ENCODE results near the gene ADAT2.
A peak's percentile ranks its signal among the peaks of the same experiment; 100 is the strongest.

Gene ADAT2

DNA sequence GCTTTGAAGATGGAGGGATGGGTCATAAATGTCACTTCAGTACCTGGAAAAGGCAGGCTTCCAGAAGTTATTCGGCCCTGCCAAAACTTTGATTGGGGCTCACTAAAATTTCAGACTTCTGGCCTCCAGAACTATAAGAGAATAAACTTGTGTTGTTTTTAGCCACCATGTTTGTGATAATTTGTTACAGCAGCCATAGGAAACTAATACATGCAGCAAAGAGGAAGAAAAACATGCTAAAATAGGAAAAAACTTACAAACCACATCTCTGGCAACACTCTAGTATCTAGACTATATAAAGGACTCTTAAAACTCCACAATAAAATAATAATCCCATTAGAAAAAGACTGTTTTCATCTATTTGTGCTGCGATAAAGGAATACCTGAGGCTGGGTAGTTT is 9.5 kb downstream of the ADAT2 start:
- ATAC-seq = no peak

DNA sequence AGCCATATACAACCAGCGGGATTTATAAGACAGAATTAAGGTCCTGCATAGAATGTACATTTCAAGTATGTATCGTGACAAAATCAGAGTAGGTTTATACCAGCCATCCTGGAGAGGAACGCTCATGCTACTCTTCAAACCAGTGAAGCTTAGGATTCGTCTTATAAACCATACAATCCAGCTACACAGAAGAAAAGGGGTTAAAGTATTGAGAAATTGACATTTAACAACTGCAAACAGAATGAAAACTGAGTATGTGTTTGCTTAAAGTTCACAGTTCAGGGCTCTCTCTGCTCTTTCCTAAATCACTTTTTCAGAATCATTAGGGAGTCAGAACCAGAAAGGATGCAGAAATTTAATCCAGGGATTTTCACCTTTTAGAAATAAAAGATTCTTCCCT is 17.9 kb downstream of the ADAT2 start:
- ATAC-seq = no peak

DNA sequence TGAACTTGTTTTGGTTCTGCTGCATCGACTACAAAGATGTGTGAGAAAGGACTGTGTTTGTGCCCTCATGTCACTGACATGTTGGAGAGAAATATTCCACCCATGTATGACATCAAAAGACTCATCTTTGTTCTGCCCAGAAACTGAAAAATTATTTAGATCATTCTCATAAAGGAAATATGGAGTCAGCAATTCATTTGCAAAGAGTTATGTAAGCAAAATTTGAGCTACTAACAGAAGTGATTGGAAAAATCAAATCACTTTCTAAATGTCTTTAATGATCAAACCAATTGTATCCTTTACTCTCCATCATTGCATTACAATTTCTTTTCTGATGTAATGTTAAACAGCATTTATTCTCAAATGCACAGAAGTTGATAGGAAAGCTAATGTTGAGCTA is 19.3 kb downstream of the ADAT2 start:
- no peak for ATAC-seq

DNA sequence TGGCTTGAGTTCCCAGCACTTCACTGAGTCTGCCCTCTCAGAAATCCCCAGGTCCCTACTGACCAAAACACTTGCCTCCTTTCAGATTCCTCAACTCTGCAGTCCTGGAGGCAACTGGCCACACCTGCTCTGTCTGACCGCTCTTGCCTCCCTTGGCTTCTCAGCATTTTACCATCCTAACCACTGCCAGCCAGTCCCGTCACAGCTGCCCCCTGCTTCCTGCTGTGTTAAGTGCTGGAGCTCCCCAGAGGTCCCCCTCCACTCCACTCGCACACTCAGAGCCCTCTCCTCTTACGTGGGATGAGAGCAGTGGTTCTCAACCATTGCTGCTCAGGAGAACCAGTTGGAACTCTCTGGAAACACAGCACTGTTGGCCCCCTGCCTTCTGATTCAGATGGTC is 20.5 kb downstream of the ADAT2 start:
- ATAC-seq = no peak

- peak; percentile 86 to 92 for ATAC-seq
Measured at GRCh38 chr6:143427109-143427817, 23.2 kb downstream of the ADAT2 start.

- no peak for ATAC-seq
Measured at GRCh38 chr6:143426026-143426425, 24.5 kb downstream of the ADAT2 start.

GRCh38 chr6:143419526-143419925 is 31.0 kb downstream of the ADAT2 start:
- ATAC-seq = no peak

DNA sequence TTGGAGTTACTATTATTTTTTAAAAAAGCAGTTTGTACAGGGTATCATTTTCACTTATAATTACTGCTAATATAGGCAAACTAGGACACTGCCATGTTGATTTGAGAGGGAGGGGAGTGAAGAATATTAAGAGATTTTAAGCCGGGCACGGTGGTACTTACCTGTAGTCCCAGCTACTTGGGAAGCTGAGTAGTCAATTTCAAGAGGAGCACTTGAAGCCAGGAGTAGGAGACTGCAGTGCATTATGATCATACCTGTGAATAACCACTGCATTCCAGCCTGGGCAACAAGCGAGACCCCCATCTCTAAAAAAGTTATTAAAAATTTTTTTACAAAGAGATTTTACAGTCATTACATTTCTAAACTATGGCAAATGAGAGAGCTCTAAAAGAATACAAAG is 35.7 kb downstream of the ADAT2 start:
- ATAC-seq = no peak

DNA sequence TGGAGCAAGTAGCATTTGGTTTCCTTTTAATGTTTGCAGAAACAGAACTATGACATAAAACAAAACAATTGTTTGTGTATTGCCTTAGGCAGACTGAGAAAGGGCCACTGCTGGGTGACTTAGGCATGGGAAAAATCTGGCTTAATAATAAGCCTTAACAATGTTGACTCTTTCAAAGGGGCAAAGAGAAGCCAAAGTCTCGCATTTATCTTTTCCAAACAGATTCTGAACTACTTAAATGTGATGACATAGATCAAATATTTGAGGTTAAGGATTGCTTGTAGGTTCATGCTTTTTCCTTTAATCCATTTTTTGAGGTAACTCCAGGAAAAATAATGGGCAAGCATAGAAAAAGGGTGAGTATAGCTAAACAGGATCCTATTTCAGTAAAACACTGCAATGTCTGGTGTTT is 39.6 kb downstream of the ADAT2 start:
- ATAC-seq = no peak

- ATAC-seq = no peak
Measured at GRCh38 chr6:143408787-143409162, 41.7 kb downstream of the ADAT2 start.

DNA sequence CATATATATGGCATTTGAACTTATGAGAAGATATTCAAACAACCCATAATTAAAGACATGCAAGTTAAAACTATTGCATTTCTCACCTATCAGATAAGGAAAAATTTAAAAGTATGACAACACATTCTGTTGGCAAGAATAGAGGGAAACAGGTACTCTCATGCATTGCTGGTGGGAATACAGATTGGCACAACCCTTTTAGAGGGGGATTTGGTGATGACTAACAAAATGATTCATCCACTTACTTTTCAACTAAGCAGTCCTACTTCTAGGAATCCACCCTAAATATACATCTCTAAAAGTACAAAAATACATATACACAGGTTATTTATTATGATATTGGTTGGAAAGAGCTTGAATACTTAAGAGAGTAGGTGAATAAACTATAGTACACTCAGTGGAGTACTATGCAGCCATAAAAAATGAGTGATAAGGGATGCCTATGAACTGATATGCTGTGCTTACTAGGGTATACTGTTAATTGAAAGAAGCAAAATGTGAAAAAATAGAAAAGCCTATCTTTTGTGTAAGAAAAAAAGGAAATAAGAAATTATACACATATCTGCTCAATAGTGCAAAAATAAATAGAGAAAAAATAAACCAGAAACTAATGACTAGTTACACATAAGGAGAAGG is 42.2 kb downstream of the ADAT2 start:
- no peak for ATAC-seq

GRCh38 chr6:143406673-143407072 is 43.8 kb downstream of the ADAT2 start:
- no peak for ATAC-seq

DNA sequence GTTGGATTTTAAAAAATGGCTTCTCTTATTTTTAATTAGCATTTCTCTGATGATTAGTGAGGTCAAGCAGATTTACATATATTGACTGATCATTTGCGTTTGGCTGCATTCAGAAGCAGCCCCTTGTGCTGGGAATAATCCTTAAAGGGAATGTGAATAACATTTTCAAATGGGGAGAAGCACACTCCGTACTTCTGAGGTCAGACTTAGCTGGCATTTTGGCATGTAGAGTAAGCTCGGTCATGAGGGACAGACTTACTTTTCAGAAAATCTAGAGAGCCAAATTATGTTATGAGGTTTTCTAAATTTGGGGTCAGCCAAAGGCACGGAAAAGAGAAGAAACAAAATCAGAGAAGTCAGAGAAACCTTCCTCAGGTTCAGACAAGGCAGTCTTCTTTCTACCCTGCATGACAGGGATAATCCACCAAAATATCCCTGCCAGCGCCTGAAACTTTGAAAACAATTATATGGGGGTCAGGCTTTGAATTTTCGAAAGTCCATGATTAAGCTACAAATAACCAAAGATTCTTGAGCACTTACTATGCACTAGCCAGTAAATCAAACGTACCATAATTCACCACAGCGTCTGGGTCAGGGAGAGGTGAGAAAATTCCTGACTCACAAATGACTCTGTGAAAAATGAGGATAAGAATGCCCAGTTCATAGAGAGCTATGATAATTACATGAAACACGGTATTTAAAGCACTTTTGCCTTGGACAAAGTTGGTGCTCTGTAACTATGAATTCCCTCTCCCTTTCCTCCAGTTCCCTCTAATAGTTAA is 44.9 kb downstream of the ADAT2 start:
- ATAC-seq = no peak

DNA sequence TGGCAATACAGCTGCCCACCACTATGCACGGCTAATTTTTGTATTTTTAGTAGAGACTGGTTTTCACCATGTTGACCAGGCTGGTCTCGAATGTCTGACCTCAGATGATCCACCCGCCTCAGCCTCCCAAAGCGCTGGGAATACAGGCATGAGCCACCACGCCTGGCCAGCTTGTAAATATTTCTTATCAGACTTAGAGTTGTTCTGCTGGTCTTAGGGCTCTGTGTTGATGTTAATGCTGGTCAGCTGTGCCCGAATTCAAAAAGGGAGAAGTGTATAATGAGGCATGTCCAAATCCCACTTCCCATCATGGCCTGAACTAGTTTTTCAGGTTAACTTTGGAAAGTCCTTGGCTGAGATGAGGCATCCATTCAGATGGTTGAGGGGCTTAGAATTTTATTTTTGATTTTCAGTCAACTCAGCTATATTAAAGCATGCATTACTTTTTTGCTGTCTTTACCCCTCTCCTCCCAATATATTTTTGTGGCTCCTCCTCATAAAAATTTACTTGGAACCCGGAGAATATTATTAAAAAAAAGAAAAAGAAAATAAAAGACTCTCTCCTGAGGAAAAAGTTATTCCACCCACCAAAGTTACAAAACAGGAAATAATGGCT is 47.7 kb downstream of the ADAT2 start:
- no peak for ATAC-seq

DNA sequence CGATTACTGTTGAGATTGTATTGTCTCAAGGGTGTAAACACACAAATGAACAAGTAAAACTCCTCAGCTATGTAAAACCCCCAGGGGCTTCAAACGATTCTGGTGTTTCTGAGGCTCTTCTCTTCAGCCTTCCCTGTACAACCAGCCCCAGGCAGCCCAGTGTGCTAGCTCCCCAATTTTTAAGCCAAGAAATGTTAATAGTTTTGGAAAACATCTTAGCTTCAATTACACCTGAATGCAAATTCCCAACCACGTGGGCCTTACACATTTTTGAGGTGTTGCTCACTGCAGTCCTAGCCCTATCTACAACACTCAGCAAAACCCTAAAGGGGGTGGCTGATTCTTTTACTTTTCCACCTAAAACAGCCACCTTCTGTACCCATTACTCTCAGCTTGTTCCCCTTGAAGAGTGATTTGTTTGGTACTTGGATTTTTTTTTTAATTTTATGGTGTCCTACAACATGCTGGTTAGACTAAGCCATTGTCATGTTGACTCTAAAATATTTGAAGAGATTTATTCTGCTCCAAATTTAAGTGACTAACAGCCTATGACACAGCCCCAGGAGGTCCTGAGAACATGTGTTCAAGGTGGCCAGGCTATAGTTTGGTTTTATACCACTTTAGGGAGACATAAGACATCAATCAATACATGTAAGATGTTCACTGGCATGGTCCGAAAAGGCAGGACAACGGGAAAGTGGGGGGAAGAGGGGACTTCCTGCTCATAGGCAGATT is 48.7 kb downstream of the ADAT2 start:
- ATAC-seq = no peak

GRCh38 chr6:143401068-143401446 is 49.4 kb downstream of the ADAT2 start:
- ATAC-seq = no peak

DNA sequence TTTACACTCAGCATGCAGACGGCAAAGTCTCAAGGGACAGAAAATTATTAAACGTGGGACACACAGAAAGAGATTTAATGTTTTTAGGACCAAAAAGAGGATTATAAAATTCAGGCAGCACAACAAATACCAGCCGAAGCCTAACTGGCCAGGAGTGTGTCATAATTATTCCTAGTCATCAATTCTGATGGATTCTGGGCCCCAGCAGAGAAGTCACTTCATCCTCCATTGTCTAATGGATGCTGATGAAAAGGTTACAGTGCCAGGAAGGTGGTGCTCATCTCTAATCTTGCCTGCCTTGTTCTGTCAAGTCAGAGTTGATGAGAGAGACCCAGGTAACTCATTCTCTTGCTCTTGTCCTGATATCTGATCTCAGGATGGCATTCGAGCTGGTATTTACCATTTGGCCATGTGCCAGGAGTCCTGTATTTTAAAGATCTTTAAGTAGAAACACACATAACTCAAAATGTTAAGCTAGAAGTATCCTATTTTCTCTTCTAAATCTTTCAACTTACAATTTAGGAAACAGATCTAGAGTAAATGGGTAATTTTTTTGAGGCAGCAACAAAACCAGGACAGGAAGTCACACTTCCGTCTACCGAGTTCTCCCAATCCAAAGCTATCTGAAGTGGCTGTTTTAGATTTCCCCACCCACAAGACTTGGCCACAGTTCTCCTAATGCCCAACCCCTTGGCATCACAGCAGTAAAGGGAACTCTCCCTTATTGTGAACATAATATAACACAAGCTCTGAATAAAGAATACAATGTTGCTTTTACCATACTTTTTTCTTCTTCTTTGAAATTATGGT is 50.0 kb downstream of the ADAT2 start:
- no peak for ATAC-seq

GRCh38 chr6:143399775-143400174 is 50.7 kb downstream of the ADAT2 start:
- no peak for ATAC-seq

DNA sequence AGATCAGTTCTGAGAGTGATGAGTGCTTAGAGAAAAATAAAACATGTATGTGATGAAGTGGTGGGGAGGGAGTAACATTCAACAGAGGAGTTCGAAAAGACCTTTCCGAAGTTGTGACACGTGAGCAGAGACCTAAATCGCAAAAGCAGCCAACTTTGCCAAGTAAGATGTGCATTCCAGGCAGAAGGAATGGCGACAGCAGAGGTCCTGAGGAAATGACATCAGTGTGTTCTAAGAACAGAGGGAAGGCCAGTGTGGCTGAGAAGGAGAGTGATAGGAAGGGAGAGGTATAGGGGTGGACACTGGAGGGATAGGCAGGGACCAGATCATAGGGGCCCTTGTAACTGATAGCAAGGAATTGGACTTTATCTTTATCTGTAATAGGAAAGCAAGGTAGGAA is 51.3 kb downstream of the ADAT2 start:
- no peak for ATAC-seq

DNA sequence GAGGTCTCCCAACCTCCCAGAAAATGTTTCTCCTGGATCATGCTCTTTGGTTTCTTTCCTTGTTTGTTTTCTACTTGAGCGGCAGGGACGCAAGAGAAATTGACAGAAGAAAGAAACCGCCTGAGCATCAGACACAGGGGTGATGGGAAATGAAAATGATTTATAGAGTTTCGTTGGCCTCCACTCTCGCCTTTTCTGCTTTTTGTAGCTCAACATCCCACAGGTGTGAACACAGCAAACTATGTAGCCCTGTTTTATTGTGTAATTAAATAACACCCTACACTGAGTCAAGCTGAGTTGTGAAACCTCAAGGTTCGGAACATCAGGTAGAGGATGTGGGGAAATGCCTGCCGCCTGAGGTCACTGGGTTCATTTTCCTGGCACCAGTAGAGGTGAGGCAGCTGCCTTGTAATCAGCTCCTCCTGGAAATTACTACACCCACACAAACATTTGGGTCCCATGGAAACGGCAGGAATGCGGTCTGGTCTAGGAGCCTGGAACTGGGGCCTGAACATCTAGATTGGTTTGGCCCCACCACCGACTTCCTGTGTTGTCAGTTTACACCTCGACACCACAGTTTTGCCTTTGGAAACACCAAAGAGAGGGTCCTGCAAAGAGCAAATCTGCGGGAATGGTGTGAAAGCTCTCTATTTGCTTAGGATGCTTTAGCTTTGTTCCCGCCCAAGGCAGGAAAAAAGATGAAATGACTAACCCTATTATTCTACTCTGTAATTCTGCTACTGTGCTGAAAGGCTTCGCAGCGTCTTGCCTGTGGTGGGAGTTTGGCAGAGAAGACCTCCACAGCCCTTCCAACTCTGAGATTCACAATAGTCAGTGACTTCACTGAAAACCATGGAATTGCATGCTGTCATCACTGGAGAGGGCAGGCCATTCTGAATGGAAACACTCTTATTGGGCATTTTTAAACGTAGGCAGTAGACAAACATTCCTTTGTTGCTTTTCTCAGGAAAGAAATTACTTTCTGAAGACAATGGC is 53.0 kb downstream of the ADAT2 start:
- no peak for ATAC-seq
